Neural progenitor cell (in vitro differentiated cells): ENCODE results near the gene TSPAN4.

Source experiments
- EZH2 ChIP-seq: fragments of 200-600 bp; sonication (generic); IDR thresholded peaks from 2 replicates; pipeline ENCODE4 v1.6.1; 2017; ENCODE audit warnings: antibody characterized with exemption, mild to moderate bottlenecking, moderate library complexity
- TF ChIP-seq, protein P1 (sequence below): fragments of 200-600 bp; sonication (generic); IDR thresholded peaks from 2 replicates; pipeline ENCODE4 v1.5.1; 2017; ENCODE audit warnings: antibody characterized with exemption, mild to moderate bottlenecking

DNA sequence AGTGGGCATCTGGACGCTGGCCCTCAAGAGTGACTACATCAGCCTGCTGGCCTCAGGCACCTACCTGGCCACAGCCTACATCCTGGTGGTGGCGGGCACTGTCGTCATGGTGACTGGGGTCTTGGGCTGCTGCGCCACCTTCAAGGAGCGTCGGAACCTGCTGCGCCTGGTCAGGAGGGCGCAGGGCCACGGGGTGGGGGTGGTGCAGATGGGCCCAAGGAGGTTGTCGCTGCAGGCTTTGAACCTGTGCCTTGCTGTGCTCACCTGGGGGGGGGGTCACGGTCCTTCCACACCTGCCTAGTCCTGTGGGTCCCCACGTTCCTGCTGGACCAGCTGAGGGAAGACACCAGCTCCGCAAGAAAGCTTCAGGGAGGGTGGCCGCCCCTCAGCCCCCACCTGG, 6.4 kb upstream of the TSPAN4 start:
- TF ChIP-seq, protein P1, sequence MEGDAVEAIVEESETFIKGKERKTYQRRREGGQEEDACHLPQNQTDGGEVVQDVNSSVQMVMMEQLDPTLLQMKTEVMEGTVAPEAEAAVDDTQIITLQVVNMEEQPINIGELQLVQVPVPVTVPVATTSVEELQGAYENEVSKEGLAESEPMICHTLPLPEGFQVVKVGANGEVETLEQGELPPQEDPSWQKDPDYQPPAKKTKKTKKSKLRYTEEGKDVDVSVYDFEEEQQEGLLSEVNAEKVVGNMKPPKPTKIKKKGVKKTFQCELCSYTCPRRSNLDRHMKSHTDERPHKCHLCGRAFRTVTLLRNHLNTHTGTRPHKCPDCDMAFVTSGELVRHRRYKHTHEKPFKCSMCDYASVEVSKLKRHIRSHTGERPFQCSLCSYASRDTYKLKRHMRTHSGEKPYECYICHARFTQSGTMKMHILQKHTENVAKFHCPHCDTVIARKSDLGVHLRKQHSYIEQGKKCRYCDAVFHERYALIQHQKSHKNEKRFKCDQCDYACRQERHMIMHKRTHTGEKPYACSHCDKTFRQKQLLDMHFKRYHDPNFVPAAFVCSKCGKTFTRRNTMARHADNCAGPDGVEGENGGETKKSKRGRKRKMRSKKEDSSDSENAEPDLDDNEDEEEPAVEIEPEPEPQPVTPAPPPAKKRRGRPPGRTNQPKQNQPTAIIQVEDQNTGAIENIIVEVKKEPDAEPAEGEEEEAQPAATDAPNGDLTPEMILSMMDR = no peak
- TF ChIP-seq EZH2 = no peak
